GM19452 (cell line): ENCODE data around the gene RBM47.

ENCODE experiments used
- ATAC-seq: cut with Tn5 transposase; IDR thresholded peaks from one replicate; pipeline ENCODE4 v1.9.1; 2021; ENCODE audit not compliant: unreplicated experiment

The RBM47 gene

DNA sequence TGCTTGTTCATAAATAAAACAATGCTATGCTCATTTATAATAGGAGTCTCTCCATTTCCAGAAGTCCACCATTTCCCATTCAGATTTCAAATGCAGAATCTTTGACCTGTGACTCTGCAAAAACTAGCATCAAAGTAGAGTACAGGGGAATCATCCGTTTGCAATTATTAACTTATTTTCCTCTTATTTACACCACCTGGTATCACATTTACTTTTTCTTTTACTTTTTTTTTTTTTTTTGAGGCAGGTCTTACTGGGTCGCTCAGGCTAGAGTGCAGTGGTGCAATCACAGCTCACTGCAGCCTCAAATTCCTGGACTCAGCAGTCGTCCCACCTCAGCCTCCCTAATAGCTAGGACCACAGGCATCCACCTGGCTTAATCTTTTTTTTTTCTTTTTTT, 37.6 kb downstream of the RBM47 start:
- no peak for ATAC-seq

- ATAC-seq, result no peak
Measured at GRCh38 chr4:40587826-40588225, 41.8 kb downstream of the RBM47 start.

GRCh38 chr4:40587351-40587750, 42.3 kb downstream of the RBM47 start:
- ATAC-seq, result no peak

DNA sequence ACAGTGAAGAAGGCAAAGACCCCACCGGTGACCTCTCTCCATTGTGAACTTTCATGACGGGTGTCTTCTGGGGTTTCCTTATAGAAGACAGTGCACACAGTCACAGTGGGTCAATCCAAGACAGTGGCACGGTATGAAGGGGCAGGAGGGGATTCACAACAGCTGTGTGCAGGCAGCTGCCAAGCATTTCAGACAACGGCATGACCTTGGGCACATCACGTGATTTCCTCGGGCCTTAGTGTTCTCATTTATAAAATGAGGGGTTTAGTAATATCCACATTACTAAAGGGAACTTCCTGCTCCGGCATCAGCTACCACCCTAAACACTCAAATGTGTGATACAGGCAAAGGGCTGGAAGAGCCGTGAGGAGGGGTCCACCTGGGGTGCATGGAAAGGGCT, 42.9 kb downstream of the RBM47 start:
- ATAC-seq, result no peak

DNA sequence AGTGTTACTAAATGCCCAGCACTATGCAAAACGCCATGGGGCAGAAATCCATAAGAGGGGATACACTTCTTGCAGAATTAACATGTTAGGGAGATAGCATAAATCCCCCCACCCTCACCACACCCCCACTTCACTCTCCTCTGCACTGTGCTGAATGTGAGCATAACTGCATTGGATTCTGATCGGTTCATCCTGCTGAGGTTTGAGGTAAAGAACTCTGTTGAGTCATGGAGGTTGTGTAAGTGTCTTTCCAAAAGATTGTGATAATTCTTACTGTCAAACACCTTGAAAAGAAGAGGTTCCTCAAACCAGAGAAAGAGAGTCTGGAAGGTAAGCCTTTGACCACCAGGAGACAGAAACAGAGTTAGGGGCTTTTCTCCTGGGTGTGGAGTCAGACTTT, 43.6 kb downstream of the RBM47 start:
- ATAC-seq, result no peak

DNA sequence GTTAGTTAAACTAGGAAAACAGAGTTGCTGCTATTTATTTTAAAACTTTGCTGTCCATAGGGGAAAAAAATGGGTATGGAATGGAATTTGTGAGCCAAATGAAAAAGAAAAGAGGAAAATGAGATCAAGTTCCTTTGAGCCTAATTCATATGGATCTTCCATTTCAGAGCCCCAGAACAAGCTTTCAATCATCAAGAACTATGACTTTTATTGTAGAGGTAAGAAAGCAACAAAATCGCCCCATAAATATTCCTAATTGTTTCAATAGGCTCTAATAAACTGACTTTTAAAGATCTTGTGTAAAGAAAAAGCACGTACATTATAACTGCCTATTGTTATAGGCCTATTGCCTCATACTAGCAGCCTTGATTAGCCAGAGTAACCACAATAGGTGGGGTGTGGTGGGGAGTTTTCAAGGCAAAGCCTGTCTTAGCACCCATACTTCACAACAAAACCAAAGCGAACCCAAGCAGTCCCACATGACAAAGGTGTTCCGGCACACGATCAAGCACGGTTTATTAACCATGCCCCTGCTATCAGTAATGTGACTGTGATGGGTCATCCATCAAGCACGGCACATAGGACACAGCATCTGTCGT, 44.4 kb downstream of the RBM47 start:
- ATAC-seq, result no peak

DNA sequence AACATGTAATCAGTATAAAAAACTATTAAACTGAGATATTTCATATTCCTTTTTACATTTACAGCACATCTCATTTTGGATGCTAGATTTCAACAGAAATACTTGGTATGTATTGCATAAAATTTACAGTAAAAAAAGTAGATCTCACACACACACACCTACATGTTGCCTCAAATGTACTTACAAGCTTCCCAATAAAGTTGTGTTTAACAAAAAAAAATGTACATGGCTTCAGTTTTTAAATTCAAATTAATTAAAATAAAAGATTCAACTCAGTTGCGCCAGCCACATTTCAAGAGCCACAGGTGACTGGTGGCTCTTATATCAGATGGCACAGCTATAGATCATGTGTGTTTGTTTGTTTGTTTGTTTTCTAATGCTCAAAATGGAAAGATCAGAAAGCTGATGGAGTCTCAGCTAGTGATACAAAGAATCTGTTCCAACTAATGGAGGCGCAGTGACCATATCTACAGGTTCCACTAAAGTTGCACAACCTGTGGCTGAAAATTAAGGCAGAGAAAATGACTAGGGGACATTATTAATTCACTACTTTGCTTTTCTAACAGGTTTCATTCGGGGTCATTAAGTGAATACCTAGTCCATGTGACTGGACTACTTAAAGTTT, 45.0 kb downstream of the RBM47 start:
- no peak for ATAC-seq

GRCh38 chr4:40583850-40584439, 45.7 kb downstream of the RBM47 start:
- ATAC-seq, result no peak

DNA sequence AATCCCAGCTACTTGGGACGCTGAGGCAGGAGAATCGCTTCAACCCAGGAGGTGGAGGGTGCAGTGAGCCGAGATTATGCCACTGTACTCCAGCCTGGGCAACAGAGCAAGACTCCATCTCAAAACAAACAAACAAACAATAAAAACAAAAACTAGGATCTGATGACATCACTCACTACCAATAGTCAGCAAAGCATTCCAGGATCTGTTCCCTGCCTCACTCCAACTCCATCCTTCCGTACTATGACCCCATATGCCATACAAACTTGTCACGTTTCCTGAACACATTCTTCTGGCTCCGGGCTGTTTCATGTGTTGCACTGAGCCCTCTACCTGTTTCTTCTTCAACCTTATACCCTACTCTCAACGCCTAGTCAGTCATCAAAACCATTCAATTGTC, 47.3 kb downstream of the RBM47 start:
- ATAC-seq, result no peak

- no peak for ATAC-seq
Measured at GRCh38 chr4:40581254-40582140, 48.2 kb downstream of the RBM47 start.

- no peak for ATAC-seq
Measured at GRCh38 chr4:40579983-40580382, 49.7 kb downstream of the RBM47 start.

DNA sequence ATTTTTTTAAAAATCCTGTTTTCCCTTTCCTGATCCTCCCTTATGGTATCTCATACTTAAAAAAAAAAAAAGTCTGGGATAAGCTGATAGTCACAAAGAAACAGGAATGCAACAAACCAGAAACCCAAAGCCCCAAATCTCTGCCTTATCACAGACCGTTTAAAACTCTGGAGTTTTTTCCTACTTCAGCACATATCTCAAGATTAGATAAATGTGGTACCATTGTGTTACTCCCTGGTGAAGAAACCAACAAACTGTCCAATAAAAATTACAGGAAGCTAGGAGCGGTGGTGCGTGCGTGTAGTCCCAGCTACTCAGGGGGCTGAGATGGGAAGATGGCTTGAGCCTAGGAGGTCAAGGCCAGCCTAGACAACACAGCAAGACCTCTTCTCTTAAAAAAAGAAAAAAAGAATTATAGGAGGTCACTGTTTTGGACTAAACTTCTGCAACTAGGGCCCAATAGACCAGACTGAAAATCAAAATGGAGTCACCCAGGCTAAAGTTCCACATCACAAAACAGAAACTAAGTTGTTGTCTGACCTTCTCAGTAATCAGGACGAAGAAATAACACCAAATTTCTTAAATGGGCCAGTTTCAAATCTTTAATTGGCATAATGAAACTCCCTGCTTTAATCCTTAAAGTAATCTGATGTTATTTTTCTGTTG, 51.9 kb downstream of the RBM47 start:
- ATAC-seq, result no peak

DNA sequence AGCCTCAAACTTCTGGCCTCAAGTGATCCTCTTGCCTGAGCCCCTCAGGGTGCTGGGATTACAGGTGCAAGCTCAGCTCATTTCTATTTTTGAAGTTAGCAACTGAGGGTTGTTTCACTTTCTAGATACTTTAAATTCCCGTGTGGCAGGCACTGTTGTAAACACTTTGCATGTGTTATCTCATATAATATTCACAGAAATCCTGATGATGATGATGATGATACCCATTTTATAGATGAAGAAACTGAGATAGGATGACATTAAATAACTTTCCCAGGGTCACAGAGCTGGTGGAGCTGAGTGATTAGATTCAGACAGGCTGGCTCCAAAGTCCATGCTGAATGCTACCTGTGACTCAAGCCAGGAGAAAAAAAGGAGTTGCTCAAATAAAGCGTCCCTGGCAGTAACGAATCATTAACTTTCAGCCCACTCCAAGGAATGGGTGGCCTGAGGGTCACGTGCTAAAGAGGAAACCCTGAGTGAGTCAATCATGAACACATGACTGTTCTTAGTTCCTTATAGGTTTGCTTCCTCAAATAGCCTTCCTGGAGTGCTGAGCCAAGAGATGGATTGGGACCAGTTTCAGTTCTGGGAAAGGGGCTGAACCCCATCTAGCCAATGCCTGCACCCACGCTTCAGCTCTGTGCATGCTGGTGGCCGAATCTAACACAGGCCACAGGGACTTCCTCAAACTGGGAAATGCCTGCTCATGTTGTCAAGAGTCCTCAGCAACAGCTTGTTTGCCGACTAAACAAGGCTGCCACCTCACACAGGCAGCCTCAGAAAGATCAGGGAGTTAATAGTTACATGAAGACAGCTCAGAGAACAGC, 52.8 kb downstream of the RBM47 start:
- ATAC-seq, result peak; percentile 69

- ATAC-seq, result no peak
Measured at GRCh38 chr4:40575846-40576245, 53.8 kb downstream of the RBM47 start.

DNA sequence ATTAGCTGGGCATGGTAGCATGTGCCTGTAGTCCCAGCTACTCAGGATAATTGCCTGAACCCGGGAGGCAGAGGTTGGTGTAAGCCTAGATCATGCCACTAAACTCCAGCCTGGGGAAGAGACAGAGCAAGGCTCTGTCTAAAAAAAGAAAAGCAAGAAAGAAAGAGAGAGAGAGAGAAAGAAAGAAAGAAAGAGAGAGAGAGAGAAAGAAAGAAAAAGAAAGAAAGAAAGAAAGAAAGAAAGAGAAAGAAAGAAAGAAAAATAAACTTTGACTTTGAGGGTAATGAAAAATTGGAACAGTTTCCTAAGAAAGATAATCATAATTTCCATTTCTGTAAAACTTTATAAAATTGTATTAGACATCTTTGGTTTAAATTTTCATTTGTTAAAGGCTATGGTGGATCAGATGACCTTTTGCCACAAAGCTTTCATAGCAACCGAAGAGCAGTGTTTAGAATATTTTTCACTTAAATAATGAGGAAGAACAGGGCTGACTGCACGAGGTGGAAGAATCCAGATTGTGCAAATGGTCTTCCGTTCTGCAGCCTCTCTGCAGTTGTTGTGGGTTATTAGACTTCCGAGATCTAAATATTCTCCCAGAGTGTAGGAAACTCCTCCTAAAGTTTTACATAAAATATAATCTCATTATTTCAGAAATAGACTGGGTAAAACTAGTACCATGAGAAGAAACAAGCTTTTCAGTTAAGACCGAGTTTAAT, 55.9 kb downstream of the RBM47 start:
- no peak for ATAC-seq

- no peak for ATAC-seq
Measured at GRCh38 chr4:40572692-40573310, 56.9 kb downstream of the RBM47 start.

- ATAC-seq, result no peak
Measured at GRCh38 chr4:40571208-40571607, 58.5 kb downstream of the RBM47 start.

DNA sequence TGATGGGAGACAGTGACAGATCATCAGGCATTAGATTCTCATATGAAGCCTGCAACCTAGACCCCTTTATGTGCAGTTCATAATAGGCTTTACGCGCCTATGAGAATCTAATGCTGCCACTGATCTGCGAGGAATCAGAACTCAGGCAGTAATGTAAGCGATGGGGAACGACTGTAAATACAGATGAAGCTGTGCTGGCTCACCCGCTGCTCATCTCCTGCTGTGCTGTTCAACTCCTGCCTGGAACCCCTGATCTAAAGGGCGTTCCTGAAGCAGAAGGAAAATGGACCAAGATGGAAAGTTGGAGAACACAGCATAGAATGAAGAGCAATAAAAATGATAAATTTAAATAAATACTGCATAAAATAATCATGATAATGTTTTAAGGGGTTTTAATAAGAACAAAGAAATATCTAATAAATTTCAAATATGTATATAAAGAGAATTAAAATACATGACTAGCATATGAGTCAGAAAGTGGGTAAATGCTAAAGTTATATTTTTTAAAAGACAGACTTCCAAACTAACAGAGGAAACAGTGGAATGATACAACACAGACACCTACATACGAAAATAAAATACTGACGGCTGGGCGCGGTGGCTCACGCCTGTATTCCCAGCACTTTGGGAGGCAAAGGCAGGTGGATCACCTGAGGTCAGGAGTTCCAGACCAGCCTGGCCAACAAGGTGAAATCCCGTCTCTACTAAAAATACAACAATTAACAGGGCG, 59.2 kb downstream of the RBM47 start:
- no peak for ATAC-seq
